ENCODE data around the gene HABP4.

DNA sequence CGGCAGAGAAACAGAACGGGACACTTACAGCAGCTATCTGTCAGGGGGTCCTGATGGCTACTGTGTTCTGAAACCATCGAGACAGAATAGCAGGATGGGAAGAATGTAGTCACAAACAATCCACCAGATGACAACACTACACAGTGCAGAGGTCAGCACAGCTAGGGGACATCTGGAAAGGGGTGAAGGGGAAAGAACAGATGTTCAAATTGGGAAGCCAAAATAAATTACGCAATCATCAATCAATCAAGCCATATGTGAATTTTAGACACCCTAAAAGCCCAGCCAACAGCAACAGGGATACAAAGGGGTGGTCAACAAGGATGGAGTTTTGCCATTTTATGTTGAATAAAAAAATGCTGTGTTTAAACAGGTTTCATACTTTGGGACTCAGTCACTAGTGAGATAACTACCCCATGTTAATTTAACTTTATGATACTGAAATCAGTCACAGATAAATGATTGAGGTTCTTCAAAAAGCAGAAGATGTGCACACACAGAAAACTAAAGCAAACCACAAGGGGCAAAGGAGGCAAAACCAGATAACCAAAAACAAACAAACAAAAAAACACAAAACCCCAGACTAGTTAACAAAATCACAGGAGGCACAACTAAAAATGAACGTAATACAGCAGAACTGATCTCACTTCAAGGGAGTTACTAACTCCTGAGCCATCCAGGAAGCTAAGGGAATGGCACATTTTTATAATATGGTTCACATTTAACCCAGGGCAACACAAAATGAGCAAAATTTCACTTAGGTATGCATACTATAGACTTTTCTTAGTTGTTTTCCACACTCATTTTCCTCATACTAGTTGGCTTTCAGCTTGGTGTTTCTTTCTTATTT, 65.9 kb downstream of the HABP4 start:
- TF ChIP-seq CTCF (IDR thresholded peaks at IDR 0.05 in 2 of 3, conservative IDR thresholded peaks at IDR 0.05 in 1 of 3; ENCODE audit: control insufficient read depth in 2 of 3, extremely low read depth in 1 of 3, insufficient read depth in 1 of 3, low read depth in 3 of 3, low read length in 3 of 3) (no peak), RAD21 (IDR thresholded peaks at IDR 0.05; ENCODE audit: insufficient read depth, low read depth, low read length) (no peak), MXI1 (IDR thresholded peaks at IDR 0.05; ENCODE audit: low read depth, low read length) (no peak)

All from GM12878 (cell line).